Measurements from ENCODE around the gene MAN2A2. TPM values are rescaled to one million over a fixed set of nuclear protein-coding genes. Genes with fewer than 3 reads are reported as not detected.

The MAN2A2 gene
- total RNA-seq, 1 donor from 2014 or later = 51.4 TPM

- no peak overlapping the region for H3K27ac Mint-ChIP-seq (ENCODE audit: unreplicated experiment)
- no peaks in the 10 kb centered on the region for H3K36me3 Mint-ChIP-seq (ENCODE audit: low read depth)
- no peaks in the 10 kb centered on the region for H3K27me3 Mint-ChIP-seq (ENCODE audit: low read depth)
- TF ChIP-seq CTCF (IDR thresholded peaks at IDR 0.05) = no peak
- DNase-seq (ENCODE audit: low spot score) = peak; percentile 92
- H3K9me3 Mint-ChIP-seq (ENCODE audit: low read depth) = no peaks in the 10 kb centered on the region
- peaks cover 9% of the 10 kb centered on the region for H3K4me1 Mint-ChIP-seq (ENCODE audit: low read depth)
- H3K4me3 Mint-ChIP-seq (ENCODE audit: unreplicated experiment) = no peak overlapping the region
Observed at GRCh38 chr15:90889736-90890456, 13.2 kb upstream of the MAN2A2 start.

- Mint-ChIP-seq H3K27me3 (ENCODE audit: low read depth) (no peaks in the 10 kb centered on the region), H3K27ac (ENCODE audit: unreplicated experiment) (no peak overlapping the region), H3K4me1 (ENCODE audit: low read depth) (peaks cover 5% of the 10 kb centered on the region), H3K9me3 (ENCODE audit: low read depth) (no peaks in the 10 kb centered on the region), H3K36me3 (ENCODE audit: low read depth) (no peaks in the 10 kb centered on the region), H3K4me3 (ENCODE audit: unreplicated experiment) (no peak overlapping the region)
- no peak for TF ChIP-seq CTCF (IDR thresholded peaks at IDR 0.05)
- peak; percentile 89 for DNase-seq (ENCODE audit: low spot score)
Observed at GRCh38 chr15:90890839-90891238, 12.3 kb upstream of the MAN2A2 start.

DNA sequence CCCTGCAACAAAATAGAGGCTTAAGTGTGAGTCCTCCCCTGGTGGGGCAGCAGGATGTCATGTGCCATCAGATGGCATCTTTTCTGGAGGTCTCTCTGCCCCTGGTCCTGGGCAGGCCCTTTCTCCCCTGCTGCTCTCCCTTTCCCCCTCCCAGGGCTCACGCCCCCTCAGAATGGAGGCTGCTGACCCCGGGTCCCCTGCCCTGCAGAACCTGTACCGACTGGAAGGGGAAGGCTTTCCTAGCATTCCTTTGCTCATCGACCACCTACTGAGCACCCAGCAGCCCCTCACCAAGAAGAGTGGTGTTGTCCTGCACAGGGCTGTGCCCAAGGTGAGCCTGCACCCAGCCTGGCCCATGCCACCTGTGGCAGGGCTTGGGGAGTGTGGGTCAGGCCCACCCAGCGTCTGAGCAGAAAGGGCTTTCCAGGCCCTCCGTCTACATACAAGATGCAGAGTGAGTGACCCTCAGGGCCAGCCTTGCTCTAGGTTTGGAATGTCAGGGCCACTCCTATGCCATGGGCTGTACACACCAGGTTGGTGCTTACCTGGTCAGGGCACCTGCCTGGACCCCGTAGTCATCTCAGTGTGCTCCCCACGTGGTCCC lies 11.7 kb upstream of the MAN2A2 start:
- Mint-ChIP-seq H3K27me3 (ENCODE audit: low read depth) (no peaks in the 10 kb centered on the region), H3K36me3 (ENCODE audit: low read depth) (no peaks in the 10 kb centered on the region), H3K4me3 (ENCODE audit: unreplicated experiment) (no peak overlapping the region), H3K4me1 (ENCODE audit: low read depth) (no peaks in the 10 kb centered on the region), H3K9me3 (ENCODE audit: low read depth) (no peaks in the 10 kb centered on the region), H3K27ac (ENCODE audit: unreplicated experiment) (no peak overlapping the region)
- DNase-seq (ENCODE audit: low spot score) = peak; percentile 68
- no peak for TF ChIP-seq CTCF (IDR thresholded peaks at IDR 0.05)

GRCh38 chr15:90892023-90892422 lies 11.1 kb upstream of the MAN2A2 start:
- TF ChIP-seq CTCF (IDR thresholded peaks at IDR 0.05) = no peak
- Mint-ChIP-seq H3K4me1 (ENCODE audit: low read depth) (no peaks in the 10 kb centered on the region), H3K36me3 (ENCODE audit: low read depth) (no peaks in the 10 kb centered on the region), H3K4me3 (ENCODE audit: unreplicated experiment) (no peak overlapping the region), H3K27me3 (ENCODE audit: low read depth) (no peaks in the 10 kb centered on the region), H3K27ac (ENCODE audit: unreplicated experiment) (no peak overlapping the region), H3K9me3 (ENCODE audit: low read depth) (no peaks in the 10 kb centered on the region)
- DNase-seq (ENCODE audit: low spot score) = peak; percentile 81

- no peak for TF ChIP-seq CTCF (IDR thresholded peaks at IDR 0.05)
- no peak overlapping the region for H3K4me3 Mint-ChIP-seq (ENCODE audit: unreplicated experiment)
Observed at GRCh38 chr15:90892498-90893174, 10.5 kb upstream of the MAN2A2 start.

More at GRCh38 chr15:90892498-90893174, 10.5 kb upstream of the MAN2A2 start:
- Mint-ChIP-seq H3K9me3 (ENCODE audit: low read depth) (no peaks in the 10 kb centered on the region), H3K4me1 (ENCODE audit: low read depth) (no peaks in the 10 kb centered on the region), H3K36me3 (ENCODE audit: low read depth) (no peaks in the 10 kb centered on the region), H3K27ac (ENCODE audit: unreplicated experiment) (no peak overlapping the region), H3K27me3 (ENCODE audit: low read depth) (no peaks in the 10 kb centered on the region)
- peak; percentile 70 for DNase-seq (ENCODE audit: low spot score)
